22Rv1 (cell line): Measurements from ENCODE around the gene SLC19A1.

Experiments
- H3K27ac ChIP-seq: fragments of 450-650 bp; 2 replicates; pipeline ENCODE4 v1.5.1; 2017
- CTCF ChIP-seq: fragments of 450-650 bp; IDR thresholded peaks from 2 replicates; pipeline ENCODE4 v1.5.1; 2017; ENCODE audit warnings: mild to moderate bottlenecking
- ZFX ChIP-seq: fragments of 450-650 bp; IDR thresholded peaks from 2 replicates; pipeline ENCODE4 v1.6.1; 2017; ENCODE audit warnings: antibody characterized with exemption, borderline replicate concordance

SLC19A1 gene

GRCh38 chr21:45457832-45458172 is 84.4 kb downstream of the SLC19A1 start:
- no peak for TF ChIP-seq CTCF
- TF ChIP-seq ZFX: no peak
- no peak overlapping the region for H3K27ac ChIP-seq

GRCh38 chr21:45457161-45457831 is 84.9 kb downstream of the SLC19A1 start:
- no peak overlapping the region for H3K27ac ChIP-seq
- TF ChIP-seq CTCF (no peak), ZFX (no peak)

GRCh38 chr21:45456584-45457160 is 85.6 kb downstream of the SLC19A1 start:
- TF ChIP-seq CTCF: no peak
- no peak for TF ChIP-seq ZFX
- H3K27ac ChIP-seq: no peak overlapping the region

- no peak for TF ChIP-seq CTCF
- TF ChIP-seq ZFX: no peak
- H3K27ac ChIP-seq: no peak overlapping the region
These were observed 86.3 kb downstream of the SLC19A1 start for GRCh38 chr21:45455674-45456583.

GRCh38 chr21:45454926-45455673 is 87.1 kb downstream of the SLC19A1 start:
- H3K27ac ChIP-seq: no peak overlapping the region
- TF ChIP-seq ZFX: no peak
- TF ChIP-seq CTCF: no peak

GRCh38 chr21:45454060-45454925 is 87.9 kb downstream of the SLC19A1 start:
- TF ChIP-seq CTCF (no peak), ZFX (no peak)
- H3K27ac ChIP-seq: no peak overlapping the region
